Upper lobe of left lung (tissue), 4 donors: Measurements from ENCODE around the gene NME3.

ENCODE experiments used
- CTCF ChIP-seq, 6 experiments: fragments of 450-650 bp in 4 of 6; fragments of 200-600 bp in 2 of 6; sonication (generic) in 2 of 6; IDR thresholded peaks; one replicate each; pipeline ENCODE4 v1.5.1; 2016 to 2019; ENCODE audit warnings: antibody characterized with exemption in 6 of 6
- EP300 ChIP-seq, 4 donors: sonication (generic); formaldehyde crosslinking; IDR thresholded peaks; one replicate each; pipeline ENCODE4 v1.5.1; 2017; ENCODE audit warnings: antibody characterized with exemption in 4 of 4, control low read depth in 2 of 4
- POLR2A ChIP-seq, 4 donors: fragments of 450-650 bp; IDR thresholded peaks; one replicate each; pipeline ENCODE4 v1.5.1; 2016 to 2017; ENCODE audit warnings: antibody characterized with exemption in 4 of 4, mild to moderate bottlenecking in 2 of 4

- TF ChIP-seq CTCF (IDR thresholded peaks at IDR 0.05) (no peak), POLR2A (IDR thresholded peaks at IDR 0.05) (no peak), EP300 (IDR thresholded peaks at IDR 0.05) (no peak)
Measured at GRCh38 chr16:1751946-1752345, 19.4 kb downstream of the NME3 start.
